AG10803 (cell line): ENCODE measurements around the gene NT5DC3.

Experiments used
- DNase-seq: peaks from one replicate; pipeline ENCODE4 v3.0.0; 2010; ENCODE audit warnings: low read depth
- H3K4me3 ChIP-seq: 2 replicates; pipeline ENCODE4 v1.5.1; 2011; ENCODE audit warnings: mild to moderate bottlenecking, low read length, control low read depth
- CTCF ChIP-seq: conservative IDR thresholded peaks from 2 replicates; pipeline ENCODE4 v1.5.1; 2011; ENCODE audit warnings: mild to moderate bottlenecking, low read length, control low read depth, inconsistent platforms

NT5DC3 gene

GRCh38 chr12:103880299-103881142 lies 39.5 kb upstream of the NT5DC3 start:
- TF ChIP-seq CTCF: no peak
- DNase-seq: no peak

GRCh38 chr12:103879878-103880277 lies 38.8 kb upstream of the NT5DC3 start:
- DNase-seq: no peak
- no peak for TF ChIP-seq CTCF
- H3K4me3 ChIP-seq: no peak overlapping the region

More at GRCh38 chr12:103880299-103881142, 39.5 kb upstream of the NT5DC3 start:
- no peak overlapping the region for H3K4me3 ChIP-seq

- no peak for DNase-seq
- TF ChIP-seq CTCF: no peak
- no peak overlapping the region for H3K4me3 ChIP-seq
Observed at GRCh38 chr12:103879048-103879692, 38.1 kb upstream of the NT5DC3 start.

GRCh38 chr12:103877934-103878510 lies 37.0 kb upstream of the NT5DC3 start:
- peak; percentile 92 for TF ChIP-seq CTCF
- no peak overlapping the region for H3K4me3 ChIP-seq
- peak; percentile 62 for DNase-seq

- no peak overlapping the region for H3K4me3 ChIP-seq
- no peak for DNase-seq
- no peak for TF ChIP-seq CTCF
Observed at GRCh38 chr12:103877288-103877687, 36.3 kb upstream of the NT5DC3 start.

- no peak for DNase-seq
- no peak for TF ChIP-seq CTCF
- H3K4me3 ChIP-seq: no peak overlapping the region
Observed at GRCh38 chr12:103875666-103876065, 34.6 kb upstream of the NT5DC3 start.
